HG02610 (cell line): ENCODE data around the gene SH3GLB2.
A peak's percentile ranks its signal among the peaks of the same experiment; 100 is the strongest.
"Not testable (repeated sequence)": the region's sequence is repeated elsewhere in the genome, so short reads cannot be mapped to it uniquely, and the experiment has no call there.

ENCODE experiments used
- ATAC-seq: cut with Tn5 transposase; IDR thresholded peaks from one replicate; pipeline ENCODE4 v1.9.1; 2021; ENCODE audit warnings: mild to moderate bottlenecking, moderate library complexity; ENCODE audit not compliant: unreplicated experiment

Gene SH3GLB2

DNA sequence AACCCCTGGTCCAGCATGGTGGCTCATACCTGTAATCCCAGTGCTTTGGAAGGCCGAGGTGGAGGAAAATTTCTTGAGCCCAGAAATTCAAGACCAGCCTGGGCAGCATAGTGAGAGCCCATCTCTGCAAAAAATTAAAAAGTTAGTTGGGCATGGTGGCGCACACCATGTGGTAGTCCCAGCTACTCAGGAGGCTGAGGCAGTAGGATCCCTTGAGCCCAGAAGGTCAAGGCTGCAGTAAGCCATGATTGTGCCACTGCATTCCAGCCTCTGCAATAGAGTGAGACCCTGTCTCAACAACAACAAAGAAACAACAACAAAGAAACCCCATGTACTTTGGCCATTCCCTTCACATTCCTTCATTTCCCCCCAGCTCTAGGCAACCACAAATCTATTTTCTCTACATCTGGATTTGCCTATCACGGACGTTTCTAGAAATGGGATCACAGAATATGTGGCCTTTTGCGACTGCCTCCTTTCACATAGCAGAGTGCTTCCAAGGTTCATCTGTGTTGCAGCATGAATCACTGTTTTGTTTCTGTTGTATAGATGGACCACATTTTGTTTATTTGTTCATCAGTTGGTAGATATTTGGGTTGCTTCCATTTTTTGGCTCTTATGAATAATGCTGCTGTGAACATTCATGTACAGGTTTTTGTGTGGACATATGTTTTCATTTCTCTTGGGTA lies 26.2 kb upstream of the SH3GLB2 start:
- ATAC-seq = no peak

DNA sequence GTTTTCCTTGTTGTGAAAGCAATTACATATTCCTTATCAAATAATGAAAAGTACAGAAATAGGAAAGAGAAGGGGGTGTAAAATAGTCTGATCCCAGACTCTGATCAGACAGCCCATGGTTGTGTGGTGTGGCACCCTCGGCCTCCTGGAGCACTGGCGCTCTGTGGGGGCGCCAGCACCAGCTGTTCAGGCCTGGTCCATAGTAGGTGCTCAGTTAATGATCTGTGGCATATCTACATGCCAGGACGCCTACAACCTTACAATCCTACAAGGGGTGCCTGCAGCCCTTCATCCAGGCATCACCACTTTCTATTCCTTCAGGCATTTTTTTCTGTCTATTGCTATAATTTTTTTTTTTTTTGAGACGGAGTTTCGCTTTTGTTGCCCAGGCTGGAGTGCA lies 24.9 kb upstream of the SH3GLB2 start:
- no peak for ATAC-seq

DNA sequence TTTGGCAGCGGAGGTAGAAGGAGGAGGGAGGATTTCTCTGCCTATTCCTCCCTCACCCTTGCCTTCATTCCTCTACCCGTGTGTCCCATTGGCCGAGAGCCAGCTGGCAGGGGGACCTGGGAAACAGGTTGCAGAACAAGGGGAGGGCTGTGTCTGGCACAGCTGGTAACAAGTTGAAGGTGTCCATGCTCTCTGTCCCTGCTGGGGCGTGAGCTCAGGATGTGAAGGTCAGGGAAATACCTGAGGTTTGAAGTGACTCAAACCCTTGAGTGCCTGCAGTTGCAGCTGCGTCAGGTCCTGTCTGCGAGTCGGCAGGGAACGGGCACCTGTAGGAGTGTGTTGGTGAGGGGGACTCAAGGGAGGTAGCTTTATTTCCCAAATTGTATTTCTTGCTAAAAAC lies 24.5 kb upstream of the SH3GLB2 start:
- ATAC-seq = no peak

DNA sequence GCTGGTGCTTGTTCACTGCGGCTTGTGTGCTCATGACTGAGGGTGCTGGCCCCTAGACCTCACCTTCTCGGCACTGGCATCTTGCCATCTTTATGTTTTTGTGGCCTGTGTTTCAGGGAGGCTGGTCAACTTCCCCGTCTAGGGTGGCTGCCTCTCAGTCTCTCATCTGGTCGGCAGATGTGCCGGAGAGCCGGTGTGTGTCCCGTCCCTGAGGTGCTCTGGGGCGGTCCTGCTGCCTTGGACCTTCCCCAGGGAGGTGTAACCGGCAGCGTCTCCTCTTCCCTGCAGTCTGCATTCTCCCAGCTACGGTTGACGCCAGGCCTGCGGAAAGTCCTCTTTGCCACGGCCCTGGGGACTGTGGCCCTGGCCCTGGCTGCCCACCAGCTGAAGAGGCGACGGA lies 13.9 kb upstream of the SH3GLB2 start:
- ATAC-seq = no peak

DNA sequence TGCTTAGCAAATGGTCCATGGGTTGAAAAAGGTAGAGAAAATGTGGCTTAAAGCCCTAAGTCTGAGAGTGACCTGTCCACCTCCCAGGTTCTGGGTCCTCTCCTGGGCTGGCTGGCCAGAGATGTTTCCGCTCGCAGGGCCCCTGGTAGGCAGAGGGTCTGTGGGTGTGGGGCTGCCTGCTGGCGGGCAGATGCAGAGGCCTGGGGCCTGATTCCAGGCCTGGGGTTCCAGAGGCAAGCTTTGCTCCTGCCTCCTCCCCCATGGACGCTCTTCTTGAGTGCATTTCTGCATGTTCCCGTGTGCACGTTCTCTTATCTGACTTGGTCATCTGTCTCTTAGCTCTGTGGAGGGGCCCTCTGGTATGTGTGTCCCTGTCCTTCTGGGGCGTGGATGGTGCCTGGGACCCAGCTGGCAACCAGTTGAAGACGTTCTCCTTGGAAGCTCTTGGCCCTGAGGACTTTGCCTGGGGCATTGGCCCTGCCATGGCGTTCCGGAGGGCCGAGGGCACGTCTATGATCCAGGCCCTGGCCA lies 12.0 kb upstream of the SH3GLB2 start:
- no peak for ATAC-seq

DNA sequence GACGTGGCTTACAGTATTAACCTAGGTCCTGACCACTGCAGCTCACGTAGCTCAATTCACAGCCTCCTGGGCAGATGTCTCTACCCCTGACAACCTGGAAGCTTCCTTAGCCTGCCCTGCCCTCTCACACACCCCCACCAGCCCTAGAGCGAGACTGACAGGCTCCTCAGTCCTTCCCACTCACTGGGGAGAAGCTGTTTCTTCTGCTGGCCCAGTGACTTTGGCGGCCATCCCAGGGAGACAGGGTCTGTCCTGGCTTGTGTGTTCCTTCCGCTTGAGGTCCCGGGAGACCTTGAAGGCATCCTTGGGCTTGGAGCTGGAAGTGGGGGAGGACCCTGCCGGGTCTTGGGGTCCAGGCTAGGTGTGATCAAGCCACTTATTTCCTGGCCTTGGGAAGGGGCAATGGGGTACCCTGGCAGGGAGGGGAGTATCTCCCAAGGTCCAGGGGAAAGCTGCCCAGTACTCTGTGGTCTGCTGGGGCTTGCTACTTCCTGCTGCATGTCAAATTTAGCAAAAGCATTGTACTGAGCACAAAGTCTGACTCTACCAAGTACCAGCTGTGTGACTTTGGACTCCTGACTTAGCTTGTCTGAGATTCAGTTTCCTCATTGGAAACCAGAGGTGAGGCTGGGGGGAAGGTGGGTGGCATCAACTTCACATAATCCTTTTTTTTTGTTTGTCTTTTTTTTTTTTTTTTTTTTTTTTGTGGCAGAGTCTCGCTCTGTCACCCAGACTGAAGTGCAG lies 10.2 kb upstream of the SH3GLB2 start:
- no peak for ATAC-seq

DNA sequence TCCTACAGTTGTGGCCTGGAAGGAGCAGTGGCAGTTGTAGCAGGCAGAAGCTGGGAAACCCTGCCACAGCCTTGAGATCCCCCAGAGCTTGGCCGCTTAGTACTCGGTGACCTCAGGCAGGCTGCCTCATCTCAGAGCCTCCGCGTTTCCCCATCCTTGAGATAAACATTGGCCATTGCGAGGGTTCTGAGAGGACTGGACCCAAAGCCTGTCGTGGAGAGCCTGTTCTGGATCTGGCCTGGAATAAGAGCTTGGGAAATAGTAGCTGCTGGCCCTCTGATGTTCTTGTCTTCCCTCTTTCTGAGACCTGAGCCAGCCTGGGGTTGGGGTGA lies 9.6 kb upstream of the SH3GLB2 start:
- ATAC-seq = no peak

DNA sequence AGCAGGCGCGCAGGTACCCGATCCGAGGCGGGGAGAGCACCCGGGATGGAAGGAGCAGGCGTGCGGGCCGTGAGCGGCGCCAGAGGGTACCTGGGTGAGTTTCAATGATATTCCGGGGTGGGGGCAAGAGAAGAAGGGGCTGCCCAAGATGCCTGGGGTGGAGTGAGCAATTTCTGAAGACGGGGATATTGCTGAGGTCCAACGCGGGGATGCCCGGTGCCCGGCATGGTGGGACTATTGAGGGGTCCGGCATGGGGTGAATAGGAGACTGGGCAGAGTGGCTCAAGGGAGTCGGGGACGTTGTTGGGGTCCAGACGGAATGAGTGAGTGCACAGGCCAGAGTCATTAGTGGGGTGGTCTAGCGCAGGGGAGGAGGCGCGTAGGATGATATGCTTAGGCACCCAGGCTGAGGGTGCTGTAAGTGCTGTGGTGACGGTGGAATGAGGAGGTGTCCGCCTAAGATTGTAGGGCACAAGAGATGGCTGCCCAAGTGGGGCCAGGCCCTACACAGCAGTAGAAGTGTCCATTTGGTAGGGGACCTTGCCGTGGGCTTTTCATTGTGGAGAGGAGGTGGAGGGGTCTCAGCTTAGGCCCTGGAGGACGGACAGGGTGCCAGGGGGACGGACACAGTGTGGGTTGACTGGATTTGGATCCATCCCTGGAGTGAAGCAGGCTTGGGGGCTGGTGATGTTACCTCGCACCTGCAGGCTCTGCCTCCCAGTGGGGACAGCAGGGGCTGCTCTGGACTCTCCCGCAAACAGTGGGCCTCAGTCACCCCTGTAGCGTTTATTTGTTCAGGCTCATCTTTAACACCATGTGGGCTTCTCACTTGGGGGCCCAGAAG lies 9.0 kb upstream of the SH3GLB2 start:
- no peak for ATAC-seq

DNA sequence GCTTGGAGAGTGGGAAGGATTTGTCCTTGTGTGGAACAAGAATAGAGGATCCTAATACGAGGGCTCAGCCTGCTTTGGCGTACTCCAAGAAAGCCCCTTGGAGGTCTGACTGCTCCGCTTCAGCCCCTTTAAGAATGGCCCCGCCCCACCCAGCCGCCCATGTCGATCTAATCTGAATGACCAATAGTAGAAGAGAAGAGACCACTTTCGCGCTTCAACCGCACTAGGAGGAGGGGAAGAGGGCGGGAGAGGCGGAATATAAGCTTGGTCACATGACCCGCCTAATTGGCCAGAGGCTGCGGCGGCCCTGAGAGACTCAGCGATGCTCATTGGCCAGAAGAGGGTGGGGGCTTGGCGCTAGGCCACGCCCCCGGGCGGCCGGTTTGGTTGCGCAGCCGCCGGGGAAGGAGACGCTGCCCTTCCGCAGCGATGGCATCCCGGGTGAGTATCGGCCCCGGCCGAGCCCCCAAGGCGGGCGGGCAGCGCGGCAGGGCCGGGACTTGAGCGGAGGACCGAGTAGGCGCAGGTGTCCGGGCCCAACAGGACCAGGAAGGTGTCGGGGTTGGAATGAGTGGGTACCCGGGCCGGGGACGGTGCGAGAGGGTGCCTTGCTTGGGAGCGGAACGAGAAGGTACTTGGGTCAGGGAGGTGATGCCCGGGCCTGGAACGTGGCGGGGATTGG lies 8.3 kb upstream of the SH3GLB2 start, which contains the start of gene MIGA2:
Gene MIGA2 (plus strand): TSS at position 386 of the 682 bp plus-strand sequence. CDS start 3,969 bp downstream, outside the sequence.
- ATAC-seq = peak; percentile 98

DNA sequence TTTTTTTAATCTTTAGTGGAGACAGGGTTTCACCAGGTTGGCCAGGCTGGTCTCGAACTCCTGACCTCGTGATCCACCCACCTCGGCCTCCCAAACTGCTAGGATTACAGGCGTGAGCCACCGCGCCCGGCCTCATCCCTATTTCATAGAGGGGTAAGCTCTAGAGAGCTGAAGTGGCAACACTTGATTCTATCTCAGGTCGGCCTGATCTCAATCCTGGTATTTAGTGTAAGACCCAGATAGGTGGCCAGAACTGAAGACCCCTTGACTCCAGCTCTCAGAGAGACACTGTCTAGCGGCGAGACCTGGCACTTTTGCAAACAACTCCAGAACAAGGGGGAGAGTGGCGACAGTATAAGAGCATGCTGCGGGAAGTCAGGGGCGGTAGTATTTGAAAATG lies 7.7 kb upstream of the SH3GLB2 start:
- not testable (repeated sequence) for ATAC-seq

DNA sequence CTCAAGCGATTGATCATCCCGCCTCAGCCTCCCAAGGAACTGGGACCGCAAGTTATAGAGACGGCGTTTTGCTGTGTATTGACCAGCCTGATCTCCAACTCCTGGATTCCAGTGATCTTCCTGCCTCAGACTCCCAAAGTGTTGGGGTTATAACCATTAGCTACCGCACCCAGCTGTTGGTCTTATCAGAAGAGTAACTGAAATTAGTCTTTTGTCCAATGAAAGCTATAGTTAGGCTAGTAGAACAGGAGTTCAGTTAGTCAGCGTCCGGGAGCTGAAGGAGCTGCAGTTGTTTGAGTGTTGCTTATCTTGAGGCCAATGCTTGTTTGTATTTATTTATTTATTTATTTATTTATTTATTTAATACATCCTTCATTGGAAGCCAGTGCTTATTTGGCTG lies 5.1 kb upstream of the SH3GLB2 start:
- ATAC-seq = no peak

DNA sequence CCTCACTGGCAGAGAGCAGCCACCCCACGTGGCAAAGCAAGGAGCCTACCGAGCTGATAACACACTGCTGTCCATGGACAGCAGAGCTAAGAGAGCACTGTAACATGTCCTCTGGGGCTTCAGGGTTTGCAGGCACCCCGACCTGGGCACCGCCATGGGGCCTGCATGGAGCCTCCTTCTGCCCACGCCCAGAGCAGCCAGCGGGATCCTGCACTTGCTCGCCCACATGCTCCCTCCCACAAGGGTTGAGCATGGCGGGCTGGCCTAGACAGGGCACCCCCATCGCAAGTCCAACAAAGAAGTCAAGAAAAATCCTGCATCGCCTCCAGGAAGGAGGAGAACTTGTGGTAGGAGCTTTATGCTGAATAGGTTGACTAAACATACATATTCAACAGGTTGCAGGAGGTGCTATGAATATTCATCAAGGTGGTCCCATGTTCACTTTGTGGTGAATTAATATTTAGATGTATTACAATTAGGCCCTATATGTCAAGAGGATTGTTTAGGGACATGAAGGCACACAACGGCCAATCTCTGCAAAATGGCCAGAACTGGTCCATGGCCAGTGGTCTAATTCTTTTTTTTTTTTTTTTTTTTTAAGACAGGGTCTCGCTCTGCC lies 4.5 kb upstream of the SH3GLB2 start:
- ATAC-seq = no peak

DNA sequence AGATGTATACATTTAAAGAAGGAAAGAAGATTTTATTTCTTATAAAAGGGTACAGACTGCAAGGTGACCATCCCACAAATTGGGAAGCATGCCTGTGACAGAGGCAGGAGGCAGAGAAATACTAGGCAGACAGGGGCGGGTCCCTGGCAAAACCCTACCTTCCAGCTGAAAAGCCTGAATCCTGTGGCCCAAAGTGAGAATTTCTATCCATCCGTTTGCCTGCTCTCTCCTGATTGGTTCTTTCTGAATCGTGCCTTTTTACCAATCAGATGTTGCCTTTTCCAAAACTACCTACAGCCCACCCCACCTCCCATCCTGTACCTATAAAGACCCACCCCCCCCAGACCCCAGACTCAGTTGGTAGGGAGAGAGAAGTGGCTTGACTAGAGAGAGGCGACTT lies 3.4 kb upstream of the SH3GLB2 start:
- no peak for ATAC-seq

DNA sequence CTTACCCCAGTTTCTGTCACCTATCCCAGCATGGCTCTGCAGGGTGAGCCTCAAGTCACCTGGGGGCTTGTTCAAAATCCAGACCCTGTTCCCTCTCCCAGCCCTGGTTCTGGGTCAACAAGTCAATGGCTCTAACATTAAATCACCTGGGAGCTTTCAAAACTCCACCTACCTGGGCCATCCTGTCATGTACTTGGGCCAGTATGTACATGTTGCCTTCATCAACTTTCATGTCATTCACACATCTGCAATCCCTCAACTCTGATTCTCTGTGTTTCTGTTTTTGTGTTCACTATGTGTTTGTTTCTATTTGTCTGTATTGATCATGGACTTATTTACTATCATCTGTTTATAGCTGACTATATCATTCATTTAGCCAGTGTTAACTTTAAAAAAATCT lies 2.1 kb upstream of the SH3GLB2 start:
- no peak for ATAC-seq

DNA sequence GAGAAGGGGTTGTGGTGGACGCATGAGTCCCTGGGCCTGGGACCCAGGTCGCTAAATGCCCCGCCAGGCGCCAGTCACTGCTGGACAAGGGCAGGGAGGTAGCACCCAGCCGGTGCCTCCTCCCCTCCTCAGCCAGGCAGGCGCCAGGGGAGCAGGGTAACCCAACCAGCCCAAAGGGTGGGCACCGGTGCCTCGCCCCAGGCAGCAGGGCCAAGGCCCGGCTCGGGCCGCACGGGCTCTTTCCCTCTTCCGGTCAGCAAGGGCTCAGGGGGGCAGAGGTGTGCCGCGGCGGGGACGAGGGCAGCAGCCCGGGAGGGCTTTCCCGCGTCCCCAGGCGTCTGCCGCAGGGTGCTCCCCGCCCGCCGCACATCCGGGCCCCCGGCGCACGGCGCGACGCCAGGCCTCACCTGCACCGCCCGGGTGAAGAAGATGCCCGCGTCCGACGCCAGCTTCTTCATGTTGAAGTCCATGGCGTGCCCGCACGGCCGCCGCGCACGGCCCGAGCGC lies 393 bp downstream of the SH3GLB2 start:
- peak; percentile 32 for ATAC-seq

DNA sequence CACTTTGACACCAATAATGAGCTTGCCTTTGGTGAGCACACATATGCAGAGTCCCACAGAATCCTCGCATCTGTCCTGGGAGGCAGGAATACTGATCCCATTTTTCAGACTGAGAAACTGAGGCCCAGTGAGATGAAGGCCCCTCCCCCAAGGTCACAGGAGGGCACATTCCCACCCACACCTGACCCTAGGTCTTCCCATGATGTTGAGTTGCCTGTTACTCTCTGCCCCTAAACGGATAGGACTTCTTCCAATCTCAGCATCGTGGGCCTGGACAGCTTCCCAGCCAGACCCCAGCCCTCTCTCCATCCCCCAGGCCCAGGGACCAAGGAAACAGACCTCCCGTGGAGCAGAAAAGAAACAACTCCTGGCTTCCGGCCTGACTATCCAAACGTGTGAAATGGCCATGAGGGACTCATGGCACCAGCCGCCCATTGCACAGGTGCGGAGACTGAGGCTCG lies 877 bp downstream of the SH3GLB2 start:
- no peak for ATAC-seq

DNA sequence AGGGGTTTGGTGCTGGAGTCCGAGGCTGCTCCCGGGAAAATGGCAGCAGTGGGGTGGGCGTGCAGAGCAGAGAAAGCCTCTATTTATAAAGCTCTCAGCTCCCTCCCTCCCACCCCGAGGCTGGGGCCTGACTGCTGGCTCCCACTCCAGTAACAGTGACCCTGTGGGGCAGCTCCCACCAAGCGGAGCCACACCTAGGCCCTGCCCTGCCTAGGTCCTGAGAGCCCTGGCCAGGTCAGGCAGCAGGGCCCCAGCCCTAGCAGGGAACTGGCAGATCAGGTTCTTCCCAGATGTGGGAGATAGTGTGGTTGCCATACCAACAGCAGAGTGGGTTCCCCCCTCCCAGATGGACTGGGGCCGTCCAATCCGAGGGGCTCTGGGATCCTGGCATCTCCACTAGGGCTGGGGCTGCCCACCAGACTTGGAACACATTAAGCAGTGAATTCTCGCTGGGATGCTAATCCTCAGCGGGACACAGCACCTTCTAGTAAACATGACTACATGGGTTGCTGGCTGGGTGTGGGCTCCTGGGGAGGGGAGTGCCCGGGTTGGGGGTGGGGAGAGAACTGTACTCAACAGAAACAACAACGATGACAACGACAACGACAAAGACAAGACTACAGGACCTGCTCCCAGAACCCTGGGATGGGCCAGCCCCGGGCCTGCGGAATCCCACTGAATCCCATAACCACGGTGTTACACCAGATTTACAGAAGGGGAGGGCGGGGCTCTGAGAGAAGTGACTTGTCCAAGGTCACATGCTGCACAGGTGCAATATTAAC lies 1.5 kb downstream of the SH3GLB2 start:
- ATAC-seq = no peak

DNA sequence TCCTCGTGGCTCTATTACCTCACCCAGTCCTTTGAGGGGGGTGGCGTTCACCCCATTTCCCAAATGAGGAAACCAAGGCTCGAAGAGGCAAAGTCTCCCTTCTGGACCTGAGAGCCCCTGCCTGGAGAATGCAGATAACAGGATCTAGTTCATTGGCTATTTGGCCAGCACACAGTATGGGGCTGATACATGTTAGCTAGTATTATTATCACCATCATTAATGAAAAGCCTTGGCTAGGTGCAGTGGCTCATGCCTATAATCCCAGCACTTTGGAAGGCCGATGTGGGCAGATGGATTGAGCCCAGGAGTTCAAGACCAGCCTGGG lies 4.3 kb downstream of the SH3GLB2 start:
- no peak for ATAC-seq

DNA sequence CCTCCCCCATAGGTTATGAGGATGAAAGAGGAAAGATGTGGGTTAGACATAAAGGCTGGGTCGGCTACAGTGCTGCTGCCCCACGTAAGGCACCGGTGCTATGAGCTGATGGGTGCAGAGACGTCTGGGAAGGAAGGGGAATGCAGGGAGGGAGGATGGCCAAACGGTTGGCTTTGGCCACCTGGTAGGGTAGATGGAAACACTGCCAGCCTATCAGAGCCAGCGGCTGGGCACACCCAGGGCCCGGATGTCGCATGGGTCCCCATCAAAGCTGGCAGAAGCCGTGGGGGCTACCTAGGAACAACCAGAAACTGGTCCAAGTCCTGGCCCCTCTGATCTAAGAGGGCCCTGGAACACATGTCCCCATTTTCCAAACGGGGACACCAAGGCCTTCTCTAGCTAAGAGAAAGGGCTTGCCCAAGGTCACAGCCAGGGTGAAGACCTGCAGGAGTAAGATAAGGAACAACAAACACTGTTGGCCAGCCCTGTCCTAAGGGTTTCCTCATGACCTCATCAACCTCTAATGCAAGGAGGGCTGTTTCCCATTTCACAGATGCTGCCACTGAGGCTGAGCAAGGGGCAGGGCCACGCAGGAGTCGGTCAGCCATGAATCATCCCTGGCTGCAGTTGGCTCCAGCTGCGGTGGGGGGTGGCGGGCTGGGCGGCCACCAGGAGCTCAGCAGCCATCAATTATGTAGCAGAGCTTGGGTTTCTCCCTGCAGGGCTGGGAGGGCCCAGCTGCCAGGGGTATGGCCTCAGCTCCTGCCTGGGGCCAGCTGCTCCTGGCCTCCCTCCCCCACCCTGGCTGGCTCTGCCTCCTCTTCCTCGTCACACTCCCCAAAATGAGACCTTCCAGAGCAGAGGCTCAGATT lies 4.9 kb downstream of the SH3GLB2 start:
- ATAC-seq = no peak
